Muscle layer of duodenum (tissue), 2 donors: ENCODE results near the gene ABLIM1.

ENCODE experiments used
- H3K27ac ChIP-seq: one replicate; pipeline ENCODE4 v1.7.0; 2013; ENCODE audit warnings: mild to moderate bottlenecking, low read length
- H3K27me3 ChIP-seq: one replicate; pipeline ENCODE4 v1.7.0; 2013; ENCODE audit warnings: low read depth, mild to moderate bottlenecking, control low read depth, low read length
- H3K36me3 ChIP-seq, 2 donors: one replicate each; pipeline ENCODE4 v1.7.0; 2013; ENCODE audit warnings: low read length in 2 of 2, control low read depth in 1 of 2, mild to moderate bottlenecking in 1 of 2; ENCODE audit not compliant: insufficient read depth in 2 of 2, control insufficient read depth in 1 of 2
- H3K4me1 ChIP-seq, 2 donors: one replicate each; pipeline ENCODE4 v1.7.0; 2013; ENCODE audit warnings: low read length in 2 of 2, mild to moderate bottlenecking in 2 of 2, control low read depth in 1 of 2, moderate library complexity in 1 of 2; ENCODE audit not compliant: insufficient read depth in 2 of 2, control insufficient read depth in 1 of 2
- H3K4me3 ChIP-seq, 2 donors: one replicate each; pipeline ENCODE4 v1.7.0; 2013; ENCODE audit warnings: low read length in 2 of 2, low read depth in 1 of 2, mild to moderate bottlenecking in 1 of 2
- H3K9me3 ChIP-seq, 2 donors: one replicate each; pipeline ENCODE4 v1.7.0; 2013; ENCODE audit warnings: low read length in 2 of 2, control low read depth in 1 of 2, mild to moderate bottlenecking in 1 of 2; ENCODE audit not compliant: control insufficient read depth in 1 of 2
- donor health status: healthy.

Gene ABLIM1

GRCh38 chr10:114397651-114398145 is 260.4 kb downstream of the ABLIM1 start:
- H3K4me3 ChIP-seq: peak overlapping the region; percentile 27 to 29
- no peaks in the 10 kb centered on the region for H3K27me3 ChIP-seq
- H3K27ac ChIP-seq: peak overlapping the region; percentile 75
- no peaks in the 10 kb centered on the region for H3K9me3 ChIP-seq
- H3K36me3 ChIP-seq: no peaks in the 10 kb centered on the region
- H3K4me1 ChIP-seq: peaks cover 26 to 50% of the 10 kb centered on the region in 2 donors

DNA sequence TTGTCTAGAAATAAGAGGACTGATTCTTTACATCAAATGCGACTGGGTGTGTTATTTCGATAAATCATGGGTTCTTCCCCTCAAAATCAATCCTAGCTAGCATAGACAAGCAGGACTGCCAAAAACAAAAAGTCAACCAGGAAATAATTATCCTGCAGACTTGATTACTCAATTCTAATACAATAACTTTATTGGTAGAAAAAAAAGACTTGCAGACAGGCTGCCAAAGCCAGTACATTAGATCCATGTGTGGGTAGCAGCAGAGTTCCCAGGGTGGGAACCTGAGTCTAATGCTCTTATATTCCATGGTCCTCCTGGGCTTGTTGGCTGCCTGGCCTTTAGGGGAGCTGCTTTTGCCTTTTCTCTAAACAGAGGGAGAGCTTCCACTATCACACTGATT is 261.6 kb downstream of the ABLIM1 start:
- Histone ChIP-seq H3K27ac (no peak overlapping the region), H3K9me3 (no peaks in the 10 kb centered on the region), H3K36me3 (no peaks in the 10 kb centered on the region), H3K27me3 (no peaks in the 10 kb centered on the region), H3K4me3 (no peak overlapping the region), H3K4me1 (peaks cover 26 to 53% of the 10 kb centered on the region in 2 donors)

GRCh38 chr10:114395366-114396022 is 262.6 kb downstream of the ABLIM1 start:
- Histone ChIP-seq H3K27me3 (no peaks in the 10 kb centered on the region), H3K27ac (no peak overlapping the region), H3K4me3 (no peak overlapping the region)

DNA sequence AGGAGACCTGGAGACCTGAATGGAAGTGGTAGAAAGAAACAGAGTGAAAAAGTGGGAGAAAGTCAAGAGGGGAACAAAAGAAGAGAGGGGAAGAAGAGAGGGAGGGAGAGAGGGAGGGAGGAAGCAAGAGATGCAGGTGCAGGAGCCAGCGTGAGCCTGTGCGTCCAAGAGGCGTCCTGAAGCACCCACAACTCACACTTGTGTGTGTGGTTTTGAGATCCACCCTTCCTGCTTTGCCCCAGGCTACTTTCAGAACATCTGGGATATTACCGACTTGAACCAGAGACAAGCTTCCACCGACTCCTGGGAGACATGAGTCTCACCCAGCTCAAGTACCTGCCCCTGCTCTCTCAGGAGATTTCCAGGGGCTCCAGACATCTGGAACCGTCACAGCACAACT is 263.5 kb downstream of the ABLIM1 start:
- no peaks in the 10 kb centered on the region for H3K36me3 ChIP-seq
- H3K27me3 ChIP-seq: no peaks in the 10 kb centered on the region
- H3K9me3 ChIP-seq: no peaks in the 10 kb centered on the region
- no peak overlapping the region for H3K27ac ChIP-seq
- no peak overlapping the region for H3K4me3 ChIP-seq
- peaks cover 21 to 41% of the 10 kb centered on the region in 2 donors for H3K4me1 ChIP-seq

More at GRCh38 chr10:114395366-114396022, 262.6 kb downstream of the ABLIM1 start:
- Histone ChIP-seq H3K4me1 (peaks cover 25 to 50% of the 10 kb centered on the region in 2 donors), H3K9me3 (no peaks in the 10 kb centered on the region), H3K36me3 (no peaks in the 10 kb centered on the region)

DNA sequence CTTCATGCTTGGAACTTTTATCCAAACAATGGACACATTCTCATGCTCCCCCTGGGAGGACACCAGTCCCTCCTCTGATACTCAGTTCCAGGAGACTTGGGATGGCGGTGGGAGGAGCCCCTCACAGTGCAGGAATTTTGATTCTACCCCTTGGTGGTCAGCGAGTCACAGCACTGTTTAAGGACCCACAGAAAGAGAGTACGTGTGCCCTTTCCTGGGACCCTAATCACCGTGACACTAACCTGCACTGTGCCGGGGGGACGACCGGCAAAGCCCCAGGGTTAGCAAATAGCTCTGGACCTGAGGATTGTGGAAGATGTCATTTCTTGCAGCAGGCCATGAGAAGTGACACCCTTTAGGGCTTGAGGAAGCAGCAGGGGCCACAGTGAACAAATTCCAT is 264.2 kb downstream of the ABLIM1 start:
- H3K4me1 ChIP-seq: peaks cover 21 to 40% of the 10 kb centered on the region in 2 donors
- no peaks in the 10 kb centered on the region for H3K9me3 ChIP-seq
- H3K27me3 ChIP-seq: no peaks in the 10 kb centered on the region
- H3K36me3 ChIP-seq: no peaks in the 10 kb centered on the region
- no peak overlapping the region for H3K27ac ChIP-seq
- H3K4me3 ChIP-seq: no peak overlapping the region

DNA sequence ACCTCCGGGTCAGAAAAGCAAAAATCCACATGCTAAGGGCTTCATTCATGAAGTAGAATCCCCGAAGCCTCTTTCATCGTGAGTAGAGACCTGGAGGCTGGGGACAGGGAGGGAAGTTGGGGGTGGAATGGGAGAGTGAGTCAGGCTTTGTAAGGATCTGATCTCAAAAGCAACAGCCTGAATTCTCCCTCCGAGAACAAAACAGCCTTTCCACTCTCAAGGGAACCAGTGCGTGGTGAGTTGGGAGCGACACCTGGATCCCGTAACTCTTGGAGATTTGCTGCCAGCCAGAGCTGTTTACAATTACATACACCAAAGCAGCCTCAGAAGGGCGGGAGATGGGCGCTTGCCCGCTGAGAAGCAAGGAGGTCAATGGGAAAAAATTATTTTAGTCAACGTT is 264.6 kb downstream of the ABLIM1 start:
- Histone ChIP-seq H3K4me1 (peaks cover 21 to 37% of the 10 kb centered on the region in 2 donors), H3K9me3 (no peaks in the 10 kb centered on the region), H3K4me3 (no peak overlapping the region), H3K27me3 (no peaks in the 10 kb centered on the region), H3K27ac (no peak overlapping the region), H3K36me3 (no peaks in the 10 kb centered on the region)

DNA sequence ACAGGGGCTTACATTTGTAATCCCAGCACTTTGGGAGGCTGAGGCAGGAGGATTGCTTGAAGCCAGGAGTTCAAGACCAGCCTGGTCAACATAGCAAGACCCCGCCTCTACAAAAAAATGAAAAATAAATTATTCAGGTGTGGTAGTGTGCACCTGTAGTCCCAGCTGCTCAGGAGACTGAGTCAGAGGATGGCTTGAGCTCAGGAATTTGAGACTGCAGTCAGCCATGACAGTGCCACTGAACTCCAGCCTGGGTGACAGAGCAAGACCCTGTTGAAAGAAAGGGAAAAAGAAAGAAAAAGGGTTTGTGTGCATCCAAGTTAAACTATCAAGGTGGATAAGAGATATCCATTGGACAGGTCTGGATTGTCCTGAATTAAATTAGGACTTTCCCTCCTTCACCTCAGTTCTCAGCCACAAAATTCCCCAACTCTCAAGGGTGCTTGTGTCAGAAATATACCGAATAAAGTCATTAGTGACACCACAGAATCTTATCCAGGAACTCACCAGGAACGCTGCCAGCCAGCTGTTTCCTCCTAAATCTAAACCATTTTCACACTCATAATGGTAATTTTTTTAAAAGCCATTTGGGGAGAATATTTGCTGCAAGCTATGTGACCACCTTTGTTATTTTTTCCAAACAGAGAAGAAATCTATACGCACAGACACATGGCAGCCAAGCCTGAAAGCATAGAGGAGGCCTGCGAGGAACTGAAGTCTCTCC is 265.8 kb downstream of the ABLIM1 start:
- H3K27me3 ChIP-seq: no peaks in the 10 kb centered on the region
- H3K4me3 ChIP-seq: no peak overlapping the region
- H3K4me1 ChIP-seq: peaks cover 11 to 29% of the 10 kb centered on the region in 2 donors
- no peaks in the 10 kb centered on the region for H3K9me3 ChIP-seq
- no peak overlapping the region for H3K27ac ChIP-seq
- no peaks in the 10 kb centered on the region for H3K36me3 ChIP-seq

DNA sequence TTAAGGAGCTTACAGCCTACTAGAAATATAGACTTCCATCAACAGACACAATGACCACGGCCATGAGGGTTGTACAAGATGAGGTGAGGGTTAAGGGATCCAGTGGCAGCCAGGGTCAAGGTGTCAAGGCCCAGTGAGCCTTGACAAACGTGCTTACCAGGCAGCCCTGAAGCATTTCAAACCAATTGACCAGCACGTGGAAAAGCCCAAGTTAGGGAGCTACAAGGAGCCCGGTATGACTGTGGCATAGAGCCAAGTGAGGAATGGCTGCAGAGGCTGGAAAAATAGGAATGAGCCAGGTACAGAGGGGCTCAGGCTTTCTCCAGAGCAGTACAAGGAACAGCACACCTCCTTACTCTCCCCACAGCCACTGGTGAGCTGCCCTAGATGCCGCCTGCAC is 266.5 kb downstream of the ABLIM1 start:
- Histone ChIP-seq H3K27me3 (no peaks in the 10 kb centered on the region), H3K36me3 (no peaks in the 10 kb centered on the region), H3K4me1 (peaks cover 4 to 24% of the 10 kb centered on the region in 2 donors), H3K4me3 (no peak overlapping the region), H3K9me3 (no peaks in the 10 kb centered on the region), H3K27ac (no peak overlapping the region)

DNA sequence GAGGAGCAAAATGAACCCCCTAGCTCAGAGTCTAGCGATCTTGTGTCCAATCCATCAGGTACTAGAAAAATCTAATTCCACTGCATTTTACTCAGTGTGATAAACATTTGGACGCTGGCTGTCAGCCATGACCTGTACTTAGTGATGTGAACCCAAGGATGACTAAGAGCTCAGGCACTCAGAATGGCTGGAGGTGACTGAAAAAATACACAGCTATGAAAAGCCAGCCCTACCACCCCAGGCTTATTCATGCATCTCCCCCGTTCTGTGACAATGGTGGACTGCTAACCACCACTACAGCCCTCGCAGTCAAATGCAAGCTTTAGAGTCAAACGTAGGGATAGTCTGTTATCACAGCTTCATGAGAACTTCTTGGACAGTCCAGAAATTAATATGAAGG is 268.6 kb downstream of the ABLIM1 start:
- no peak overlapping the region for H3K4me3 ChIP-seq

GRCh38 chr10:114388275-114388674 is 269.8 kb downstream of the ABLIM1 start:
- peaks cover 0 to 37% of the 10 kb centered on the region in 2 donors for H3K4me1 ChIP-seq
- H3K27me3 ChIP-seq: no peaks in the 10 kb centered on the region
- H3K9me3 ChIP-seq: no peaks in the 10 kb centered on the region
- no peaks in the 10 kb centered on the region for H3K36me3 ChIP-seq
- H3K4me3 ChIP-seq: no peak overlapping the region
- no peak overlapping the region for H3K27ac ChIP-seq

More for the DNA sequence above, 268.6 kb downstream of the ABLIM1 start:
- Histone ChIP-seq H3K36me3 (no peaks in the 10 kb centered on the region), H3K4me1 (peaks cover 0 to 38% of the 10 kb centered on the region in 2 donors), H3K27ac (no peak overlapping the region), H3K27me3 (no peaks in the 10 kb centered on the region), H3K9me3 (no peaks in the 10 kb centered on the region)

GRCh38 chr10:114387784-114388183 is 270.3 kb downstream of the ABLIM1 start:
- Histone ChIP-seq H3K4me1 (peaks cover 0 to 32% of the 10 kb centered on the region in 2 donors), H3K36me3 (no peaks in the 10 kb centered on the region), H3K4me3 (no peak overlapping the region), H3K9me3 (no peaks in the 10 kb centered on the region), H3K27me3 (no peaks in the 10 kb centered on the region), H3K27ac (no peak overlapping the region)
